HEK293T (cell line): Measurements from ENCODE around the gene VAV2.

ENCODE experiments used
- ARNT ChIP-seq: fragments of 450-650 bp; IDR thresholded peaks from 2 replicates; pipeline ENCODE4 v1.6.1; 2017; ENCODE audit warnings: mild to moderate bottlenecking
- BHLHE40 ChIP-seq: fragments of 450-650 bp; IDR thresholded peaks from 2 replicates; pipeline ENCODE4 v1.6.1; 2016; ENCODE audit warnings: mild to moderate bottlenecking, moderate library complexity, borderline replicate concordance
- CTBP1 ChIP-seq: fragments of 450-650 bp; IDR thresholded peaks from 2 replicates; pipeline ENCODE4 v1.6.1; 2016; ENCODE audit warnings: borderline replicate concordance
- ELF4 ChIP-seq: fragments of 450-650 bp; IDR thresholded peaks from 2 replicates; pipeline ENCODE4 v1.6.1; 2017; ENCODE audit warnings: antibody characterized with exemption
- FOXA1 ChIP-seq: fragments of 450-650 bp; IDR thresholded peaks from 2 replicates; pipeline ENCODE4 v1.6.1; 2016; ENCODE audit warnings: mild to moderate bottlenecking
- FOXK2 ChIP-seq: fragments of 450-650 bp; IDR thresholded peaks from 2 replicates; pipeline ENCODE4 v1.6.1; 2016; ENCODE audit warnings: mild to moderate bottlenecking
- FOXM1 ChIP-seq: fragments of 450-650 bp; IDR thresholded peaks from 2 replicates; pipeline ENCODE4 v1.6.1; 2017; ENCODE audit warnings: mild to moderate bottlenecking, borderline replicate concordance
- HDGF ChIP-seq: fragments of 450-650 bp; IDR thresholded peaks from 2 replicates; pipeline ENCODE4 v1.6.1; 2017; ENCODE audit warnings: antibody characterized with exemption, borderline replicate concordance
- L3MBTL2 ChIP-seq: fragments of 450-650 bp; conservative IDR thresholded peaks from 2 replicates; pipeline ENCODE4 v1.6.1; 2016; ENCODE audit warnings: mild to moderate bottlenecking
- NFRKB ChIP-seq: fragments of 450-650 bp; IDR thresholded peaks from 2 replicates; pipeline ENCODE4 v1.6.1; 2016; ENCODE audit warnings: mild to moderate bottlenecking, moderate library complexity
- SP1 ChIP-seq: fragments of 450-650 bp; IDR thresholded peaks from 2 replicates; pipeline ENCODE4 v1.6.1; 2017
- TARDBP ChIP-seq: fragments of 450-650 bp; IDR thresholded peaks from 2 replicates; pipeline ENCODE4 v1.6.1; 2016

- TF ChIP-seq SP1 (no peak), FOXA1 (no peak), FOXM1 (no peak), ELF4 (no peak), NFRKB (no peak), BHLHE40 (no peak), FOXK2 (no peak), CTBP1 (no peak), HDGF (no peak), ARNT (no peak), L3MBTL2 (no peak), TARDBP (no peak)
Observed at GRCh38 chr9:133888809-133889491, 103.2 kb downstream of the VAV2 start.
